H9 (cell line): Measurements from ENCODE around the gene C7. TPM values are rescaled to one million over a fixed set of nuclear protein-coding genes. Genes with fewer than 3 reads are reported as not detected.

Experiments
- DNase-seq: peaks from one replicate; pipeline ENCODE4 v3.0.0-alpha.2; 2017
- H2AFZ ChIP-seq: one replicate; pipeline ENCODE4 v1.6.1; 2013; ENCODE audit warnings: mild to moderate bottlenecking, low read length, control low read depth, moderate library complexity
- H2AK5ac ChIP-seq: 2 replicates; pipeline ENCODE4 v1.6.1; 2013; ENCODE audit warnings: low read length, control low read depth, mixed read lengths; ENCODE audit not compliant: insufficient read length
- H2BK120ac ChIP-seq: one replicate; pipeline ENCODE4 v1.6.1; 2013; ENCODE audit warnings: low read depth, mild to moderate bottlenecking, low read length, control low read depth, inconsistent platforms; ENCODE audit not compliant: poor library complexity, severe bottlenecking
- H2BK12ac ChIP-seq: 2 replicates; pipeline ENCODE4 v1.6.1; 2013; ENCODE audit warnings: low read length, control low read depth, mixed read lengths, low read depth; ENCODE audit not compliant: insufficient read length
- H2BK15ac ChIP-seq: 2 replicates; pipeline ENCODE4 v1.6.1; 2013; ENCODE audit warnings: low read depth, low read length, control low read depth
- H2BK20ac ChIP-seq: one replicate; pipeline ENCODE4 v1.6.1; 2013; ENCODE audit warnings: low read depth, mild to moderate bottlenecking, low read length, control low read depth, inconsistent platforms; ENCODE audit not compliant: poor library complexity, severe bottlenecking
- H2BK5ac ChIP-seq: 2 replicates; pipeline ENCODE4 v1.6.1; 2013; ENCODE audit warnings: low read length, control low read depth, mixed read lengths; ENCODE audit not compliant: insufficient read length
- H3K14ac ChIP-seq: 2 replicates; pipeline ENCODE4 v1.6.1; 2013; ENCODE audit warnings: low read length, control low read depth; ENCODE audit not compliant: insufficient read depth
- H3K18ac ChIP-seq: 2 replicates; pipeline ENCODE4 v1.6.1; 2013; ENCODE audit warnings: low read depth, mild to moderate bottlenecking, mixed read lengths, low read length, control low read depth; ENCODE audit not compliant: insufficient read length
- H3K23ac ChIP-seq: 2 replicates; pipeline ENCODE4 v1.6.1; 2013; ENCODE audit warnings: low read length, control low read depth, mixed read lengths, low read depth; ENCODE audit not compliant: insufficient read length
- H3K23me2 ChIP-seq: 2 replicates; pipeline ENCODE4 v1.6.1; 2013; ENCODE audit warnings: low read depth, mild to moderate bottlenecking, mixed read lengths, low read length, control low read depth; ENCODE audit not compliant: insufficient read length, poor library complexity, severe bottlenecking
- H3K27ac ChIP-seq: 2 replicates; pipeline ENCODE4 v1.5.1; 2013; ENCODE audit warnings: low read length, control low read depth, mixed read lengths, low read depth; ENCODE audit not compliant: insufficient read length
- H3K27me3 ChIP-seq: 2 replicates; pipeline ENCODE4 v1.6.1; 2013; ENCODE audit warnings: low read length, control low read depth, inconsistent platforms; ENCODE audit not compliant: insufficient read depth
- H3K4ac ChIP-seq: 2 replicates; pipeline ENCODE4 v1.6.1; 2013; ENCODE audit warnings: low read depth, mild to moderate bottlenecking, control low read depth, inconsistent platforms, low read length, moderate library complexity
- H3K4me1 ChIP-seq: 2 replicates; pipeline ENCODE4 v1.6.1; 2013; ENCODE audit warnings: low read length, control low read depth, inconsistent platforms; ENCODE audit not compliant: insufficient read depth
- H3K4me2 ChIP-seq: 2 replicates; pipeline ENCODE4 v1.6.1; 2013; ENCODE audit warnings: low read length, control low read depth, mixed read lengths; ENCODE audit not compliant: insufficient read length, insufficient read depth
- H3K56ac ChIP-seq: 2 replicates; pipeline ENCODE4 v1.6.1; 2013; ENCODE audit warnings: low read depth, mild to moderate bottlenecking, mixed read lengths, low read length, control low read depth; ENCODE audit not compliant: insufficient read length
- H3K79me1 ChIP-seq: 2 replicates; pipeline ENCODE4 v1.6.1; 2013; ENCODE audit warnings: low read depth, mild to moderate bottlenecking, moderate library complexity, low read length, control low read depth, inconsistent platforms; ENCODE audit not compliant: insufficient read depth, poor library complexity, severe bottlenecking
- H3K79me2 ChIP-seq: 2 replicates; pipeline ENCODE4 v1.6.1; 2013; ENCODE audit warnings: low read length, control low read depth, inconsistent platforms; ENCODE audit not compliant: insufficient read depth
- H3K9ac ChIP-seq: 2 replicates; pipeline ENCODE4 v1.6.1; 2013; ENCODE audit warnings: low read length, control low read depth, mixed read lengths; ENCODE audit not compliant: insufficient read length; ENCODE audit errors: extremely low read depth
- H3K9me3 ChIP-seq: one replicate; pipeline ENCODE4 v1.6.1; 2013; ENCODE audit warnings: low read depth, low read length, inconsistent platforms; ENCODE audit not compliant: control insufficient read depth
- H3T11ph ChIP-seq: one replicate; pipeline ENCODE4 v1.6.1; 2013; ENCODE audit warnings: mild to moderate bottlenecking, low read length, control low read depth, inconsistent platforms
- H4K20me1 ChIP-seq: one replicate; pipeline ENCODE4 v1.6.1; 2013; ENCODE audit not compliant: control insufficient read depth, insufficient read length, insufficient read depth
- H4K5ac ChIP-seq: 2 replicates; pipeline ENCODE4 v1.6.1; 2013; ENCODE audit warnings: low read depth, mild to moderate bottlenecking, mixed read lengths, low read length, control low read depth; ENCODE audit not compliant: insufficient read length
- H4K8ac ChIP-seq: replicated peaks from 2 replicates; pipeline ENCODE4 v1.6.1; 2013; ENCODE audit warnings: low read length, control low read depth, mixed read lengths, low read depth; ENCODE audit not compliant: insufficient read length
- H4K91ac ChIP-seq: 2 replicates; pipeline ENCODE4 v1.6.1; 2013; ENCODE audit warnings: low read depth, mild to moderate bottlenecking, moderate library complexity, mixed read lengths, low read length, control low read depth; ENCODE audit not compliant: insufficient read length
- H3K27ac Mint-ChIP-seq, 3 experiments: 2 replicates in 2 of 3; 3 replicates in 1 of 3; pipeline ENCODE4 v1.8.0; 2020 to 2021; ENCODE audit warnings: mixed read lengths in 3 of 3, mild to moderate bottlenecking in 1 of 3, moderate library complexity in 1 of 3
- H3K27me3 Mint-ChIP-seq: 2 replicates; pipeline ENCODE4 v1.8.0; 2021; ENCODE audit warnings: low read depth, mild to moderate bottlenecking, moderate library complexity, mixed read lengths
- H3K36me3 Mint-ChIP-seq, 3 experiments: 2 replicates in 2 of 3; 3 replicates in 1 of 3; pipeline ENCODE4 v1.8.0; 2020 to 2021; ENCODE audit warnings: low read depth in 3 of 3, mixed read lengths in 3 of 3; ENCODE audit not compliant: insufficient read depth in 1 of 3
- H3K4me1 Mint-ChIP-seq, 2 experiments: 2 replicates each; pipeline ENCODE4 v1.8.0; 2020; ENCODE audit warnings: mixed read lengths in 2 of 2
- H3K4me3 Mint-ChIP-seq, 2 experiments: 2 replicates in 1 of 2; 3 replicates in 1 of 2; pipeline ENCODE4 v1.8.0; 2020 to 2021; ENCODE audit warnings: mild to moderate bottlenecking in 2 of 2, mixed read lengths in 2 of 2, moderate library complexity in 1 of 2
- H3K9me3 Mint-ChIP-seq, 2 experiments: 2 replicates in 1 of 2; 3 replicates in 1 of 2; pipeline ENCODE4 v1.8.0; 2020; ENCODE audit warnings: mild to moderate bottlenecking in 2 of 2, mixed read lengths in 2 of 2, moderate library complexity in 1 of 2
- CTCF ChIP-seq: fragments of 200-600 bp; sonication (generic); conservative IDR thresholded peaks from 3 replicates; pipeline ENCODE4 v1.8.0; 2021; ENCODE audit warnings: antibody characterized with exemption, mild to moderate bottlenecking
- WGBS: extraction: QIAGEN DNeasy Blood & Tissue Kit; methylation state at CpG from one replicate; pipeline ENCODE4 v1.1.7; 2013; ENCODE audit warnings: missing lambda C conversion rate, low lambda C conversion rate, mixed read lengths; ENCODE audit not compliant: insufficient read length; ENCODE audit errors: extremely low coverage; 5-methylcytosine and 5-hydroxymethylcytosine counted together
- total RNA-seq: library from RNA; stranded (reverse); gene quantifications from 2 replicates; pipeline ENCODE4 v1.2.1, GENCODE V29; 2021

C7 gene
- total RNA-seq, 1 experiment from 2014 or later: 0.52 TPM

DNA sequence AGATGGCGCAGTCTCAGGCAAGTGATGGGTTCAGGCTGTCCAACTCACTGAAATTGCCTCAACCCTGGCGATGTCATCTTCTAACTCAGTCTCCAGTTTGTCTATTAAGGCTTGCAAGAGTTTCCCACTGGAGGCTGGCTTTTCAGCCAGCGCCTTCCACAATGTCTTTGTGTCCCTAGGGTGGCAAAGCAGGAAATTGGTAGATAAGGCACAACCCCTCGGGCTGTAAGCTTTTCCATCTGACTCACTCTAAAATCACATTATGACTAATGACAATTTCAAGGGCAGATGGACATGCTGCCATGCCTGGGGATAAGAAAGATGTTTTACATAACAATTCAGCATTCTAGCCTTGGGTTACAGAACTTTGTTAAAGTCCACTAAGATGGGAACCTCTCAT, 99.9 kb downstream of the C7 start:
- Histone ChIP-seq H2BK12ac (no peak overlapping the region), H2AK5ac (no peak overlapping the region), H3K4ac (no peak overlapping the region), H3K27ac (no peak overlapping the region), H4K8ac (no peak overlapping the region), H2AFZ (no peak overlapping the region), H4K91ac (no peak overlapping the region), H3K23me2 (no peaks in the 10 kb centered on the region), H3K79me1 (no peaks in the 10 kb centered on the region), H3K4me1 (no peaks in the 10 kb centered on the region; the same call in 1 of the 2 replicates), H3K9me3 (no peaks in the 10 kb centered on the region), H2BK15ac (no peak overlapping the region), H4K20me1 (no peaks in the 10 kb centered on the region), H3K14ac (no peak overlapping the region), H3K18ac (no peak overlapping the region), H3K79me2 (no peaks in the 10 kb centered on the region), H4K5ac (no peak overlapping the region), H3K27me3 (no peaks in the 10 kb centered on the region), H2BK120ac (no peak overlapping the region), H3K9ac (no peak overlapping the region), H3K4me2 (no peak overlapping the region), H3K56ac (no peak overlapping the region), H3T11ph (no peak overlapping the region), H2BK5ac (no peak overlapping the region), H2BK20ac (no peak overlapping the region), H3K23ac (no peak overlapping the region)
- no peak for TF ChIP-seq CTCF
- H3K4me1 Mint-ChIP-seq: peaks cover 0 to 3% of the 10 kb centered on the region in 2 experiments; a peak in 3 of 4 replicates
- H3K36me3 Mint-ChIP-seq: no peaks in the 10 kb centered on the region
- H3K9me3 Mint-ChIP-seq: no peaks in the 10 kb centered on the region; a peak in 2 of 5 replicates
- no peak for DNase-seq
- no CpG with 5 or more reads among the region's 4 CpGs for WGBS
- H3K4me3 Mint-ChIP-seq: no peak overlapping the region
- H3K27ac Mint-ChIP-seq: no peak overlapping the region
- H3K27me3 Mint-ChIP-seq: no peaks in the 10 kb centered on the region
